Lung (tissue), 12 donors: ENCODE measurements around the gene ZKSCAN5. TPM values are rescaled to one million over a fixed set of nuclear protein-coding genes. Genes with fewer than 3 reads are reported as not detected.

ENCODE experiments used
- ATAC-seq: fragments of 200-7000 bp; cut with Tn5 transposase; one replicate; pipeline ENCODE4 v1.9.1; 2020; ENCODE audit warnings: moderate number of reproducible peaks; ENCODE audit not compliant: insufficient read depth, low FRiP score
- DNase-seq, 3 donors: peaks; one replicate each; pipeline ENCODE4 v3.0.0-alpha.2; 2013 to 2017
- H3K27ac ChIP-seq, 2 donors: one replicate each; pipeline ENCODE4 v1.5.1; 2013; ENCODE audit warnings: mild to moderate bottlenecking in 2 of 2, moderate library complexity in 2 of 2, control low read depth in 1 of 2, inconsistent platforms in 1 of 2, low read depth in 1 of 2, low read length in 1 of 2
- H3K27me3 ChIP-seq, 3 donors: one replicate each; pipeline ENCODE4 v1.5.1; 2013; ENCODE audit warnings: low read length in 2 of 3; ENCODE audit not compliant: control insufficient read depth in 3 of 3, insufficient read depth in 3 of 3
- H3K36me3 ChIP-seq, 4 donors: one replicate each; pipeline ENCODE4 v1.5.1; 2013; ENCODE audit warnings: low read length in 4 of 4, mild to moderate bottlenecking in 1 of 4, moderate library complexity in 1 of 4; ENCODE audit not compliant: control insufficient read depth in 4 of 4, insufficient read depth in 4 of 4
- H3K4me1 ChIP-seq, 5 donors: one replicate each; pipeline ENCODE4 v1.5.1; 2013; ENCODE audit warnings: low read length in 5 of 5, mild to moderate bottlenecking in 2 of 5, moderate library complexity in 1 of 5; ENCODE audit not compliant: control insufficient read depth in 5 of 5, insufficient read depth in 5 of 5
- H3K4me3 ChIP-seq: one replicate; pipeline ENCODE4 v1.5.1; 2013; ENCODE audit warnings: mild to moderate bottlenecking, control low read depth, moderate library complexity
- H3K9ac ChIP-seq, 2 donors: one replicate each; pipeline ENCODE4 v1.5.1; 2013; ENCODE audit warnings: low read length in 2 of 2, control low read depth in 1 of 2; ENCODE audit not compliant: insufficient read depth in 1 of 2
- H3K9me3 ChIP-seq, 4 donors: one replicate each; pipeline ENCODE4 v1.5.1; 2013; ENCODE audit warnings: low read length in 3 of 4, mild to moderate bottlenecking in 1 of 4, moderate library complexity in 1 of 4; ENCODE audit not compliant: control insufficient read depth in 4 of 4, insufficient read depth in 3 of 4
- CTCF ChIP-seq: IDR thresholded peaks from 2 replicates; pipeline ENCODE4 v1.5.1; 2012; ENCODE audit warnings: mild to moderate bottlenecking; ENCODE audit errors: control extremely low read depth, extremely low read depth
- WGBS, 2 donors: extraction: QIAGEN DNeasy Blood & Tissue Kit; methylation state at CpG; one replicate each; pipeline ENCODE4 v1.1.7; 2013; 5-methylcytosine and 5-hydroxymethylcytosine counted together
- polyA plus RNA-seq, 2 donors: library from polyadenylated mRNA; stranded (reverse); fragments of 200-250 nt; gene quantifications; one replicate each; pipeline ENCODE4 v1.2.1, GENCODE V29; 2013
- total RNA-seq, 2 donors: library from RNA; depleted of rRNA in 1 of 2; stranded (reverse); fragments of >200 nt in 1 of 2; gene quantifications; one replicate each; pipeline ENCODE4 v1.2.1, GENCODE V29; 2014 to 2021
- donor health status: control.
- donor health status: control.
- donor health status: Bipolar disorder and iron deficiency.
- donor health status: healthy.
- donor health status: DM: yes; HTN: yes; CAD: no.

Gene ZKSCAN5
- total and polyA plus RNA-seq, 4 donors, result 3.1 to 9.7 (median 6.2) TPM

GRCh38 chr7:99554939-99555338 lies 50.5 kb downstream of the ZKSCAN5 start:
- DNase-seq (no peak), ATAC-seq (no peak)
- Histone ChIP-seq H3K27me3 (no peaks in the 10 kb centered on the region), H3K9me3 (no peaks in the 10 kb centered on the region), H3K4me1 (peaks cover 0 to 29% (median 9%) of the 10 kb centered on the region in 5 donors), H3K27ac (no peak overlapping the region), H3K9ac (no peak overlapping the region), H3K4me3 (no peak overlapping the region), H3K36me3 (peaks cover 0 to 11% (median 6%) of the 10 kb centered on the region in 4 donors)
- no peak for TF ChIP-seq CTCF
- 79 to 86% methylated on average over 2 of the region's 2 CpGs for WGBS, 2 donors

GRCh38 chr7:99557196-99557607 lies 52.7 kb downstream of the ZKSCAN5 start:
- Histone ChIP-seq H3K27ac (peak overlapping the region; percentile 13 to 94), H3K27me3 (no peaks in the 10 kb centered on the region), H3K4me1 (peaks cover 0 to 23% (median 10%) of the 10 kb centered on the region in 5 donors), H3K9me3 (no peaks in the 10 kb centered on the region), H3K9ac (peak overlapping the region; percentile 78 to 95), H3K36me3 (peaks cover 14 to 28% (median 22%) of the 10 kb centered on the region in 4 donors), H3K4me3 (no peak overlapping the region)
- DNase-seq (no peak), ATAC-seq (no peak)
- WGBS, 2 donors, result 76 to 81% methylated on average over 4 of the region's 4 CpGs
- TF ChIP-seq CTCF, result no peak

- peaks cover 0 to 18% (median 10%) of the 10 kb centered on the region in 5 donors for H3K4me1 ChIP-seq
- DNase-seq (no peak), ATAC-seq (peak; percentile 59)
- TF ChIP-seq CTCF, result no peak
- no peaks in the 10 kb centered on the region for H3K9me3 ChIP-seq
- H3K27ac ChIP-seq, result peak overlapping the region; percentile 94
- WGBS, 2 donors, result 1% methylated on average over 17 of the region's 17 CpGs
- peaks cover 15 to 32% (median 24%) of the 10 kb centered on the region in 4 donors for H3K36me3 ChIP-seq
- H3K4me3 ChIP-seq, result peak overlapping the region; percentile 57
- peak overlapping the region; percentile 78 to 95 for H3K9ac ChIP-seq
- H3K27me3 ChIP-seq, result no peaks in the 10 kb centered on the region
Observed at GRCh38 chr7:99557940-99558305, 53.5 kb downstream of the ZKSCAN5 start.
